Stimulated activated CD8-positive, alpha-beta memory T cell treated with anti-CD3 and anti-CD28 coated beads, Interleukin-12 subunit alpha, Interleukin-12 subunit beta, amount 100 ng/mL, for 24 hours (primary cell): ENCODE measurements around the gene ADAMTS8.

ENCODE experiments used
- DNase-seq: peaks from one replicate; pipeline ENCODE4 v3.0.0-alpha.2; 2020; ENCODE audit errors: extremely low read depth

ADAMTS8 gene

DNA sequence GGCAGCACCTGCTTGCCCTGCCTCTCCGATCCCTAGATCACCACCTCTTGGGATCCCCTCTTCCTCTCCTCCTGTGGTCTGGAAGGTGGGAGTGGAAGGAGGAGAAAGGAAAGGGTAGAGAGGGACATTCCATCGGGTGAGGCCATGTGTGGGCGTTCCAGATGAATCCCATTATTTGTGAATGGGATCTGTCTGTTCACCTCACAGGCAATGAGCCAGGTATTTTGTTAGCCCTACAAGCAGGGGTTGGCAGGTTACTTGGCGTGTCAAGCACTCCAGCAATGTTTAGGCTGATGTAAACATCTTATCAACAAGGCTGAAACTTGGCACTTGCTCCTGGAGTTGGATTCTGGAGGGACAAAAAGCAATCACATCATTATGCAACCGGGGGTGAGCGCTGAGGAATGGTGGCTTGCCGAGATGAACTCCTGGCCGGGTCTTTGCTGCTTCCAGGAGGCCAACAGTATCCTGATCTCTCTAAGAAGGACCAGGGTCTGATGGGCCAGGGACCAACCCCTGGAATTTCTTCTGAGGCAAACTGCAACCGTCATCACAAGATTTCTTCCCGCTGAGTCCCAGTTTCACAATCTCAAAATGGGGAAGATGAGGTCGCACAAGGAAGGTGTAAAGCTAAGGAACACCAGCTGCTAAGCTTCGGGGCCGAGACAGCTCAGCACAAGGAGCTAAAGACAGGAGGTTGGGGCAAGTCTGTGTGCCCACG is 7.8 kb downstream of the ADAMTS8 start:
- no peak for DNase-seq

DNA sequence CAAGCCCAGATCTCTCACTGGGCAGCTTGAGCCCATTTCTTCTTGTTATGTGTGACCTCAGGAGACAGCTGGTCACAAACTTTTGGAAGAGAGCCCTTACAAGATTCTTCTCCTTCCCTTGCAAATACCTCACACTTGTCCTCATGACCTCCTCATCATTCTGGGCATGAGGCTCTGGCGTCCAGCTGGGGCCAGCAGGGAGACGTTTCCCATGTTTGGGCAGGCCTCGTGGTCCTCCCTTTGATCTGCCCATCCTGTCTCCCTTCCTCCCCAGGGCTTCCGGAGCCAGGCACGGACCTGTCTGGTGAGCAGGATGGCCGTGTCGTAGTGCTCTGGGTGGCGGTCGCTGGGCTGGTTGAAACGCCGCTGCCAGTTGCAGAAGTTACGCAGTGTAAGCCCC is 9.7 kb downstream of the ADAMTS8 start:
- DNase-seq = no peak

DNA sequence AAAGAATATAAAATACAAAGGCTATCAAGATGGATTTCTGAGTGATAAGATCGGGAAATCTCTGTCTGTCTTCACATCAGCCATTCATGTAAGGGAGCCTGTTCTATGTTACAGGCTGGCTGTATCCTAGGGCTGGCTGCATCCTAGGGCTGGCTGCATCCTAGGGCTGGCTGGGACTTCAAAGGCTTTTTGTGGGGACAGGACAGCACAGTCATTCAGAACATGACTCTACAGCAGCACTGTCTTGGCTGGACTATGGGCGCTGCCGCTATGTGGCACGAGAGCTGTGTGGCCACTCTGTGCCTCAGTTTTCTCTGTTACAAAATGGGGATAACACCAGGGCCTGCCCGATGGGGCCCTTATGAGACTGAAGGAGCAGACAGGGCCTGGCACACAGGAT is 10.2 kb downstream of the ADAMTS8 start:
- no peak for DNase-seq

DNA sequence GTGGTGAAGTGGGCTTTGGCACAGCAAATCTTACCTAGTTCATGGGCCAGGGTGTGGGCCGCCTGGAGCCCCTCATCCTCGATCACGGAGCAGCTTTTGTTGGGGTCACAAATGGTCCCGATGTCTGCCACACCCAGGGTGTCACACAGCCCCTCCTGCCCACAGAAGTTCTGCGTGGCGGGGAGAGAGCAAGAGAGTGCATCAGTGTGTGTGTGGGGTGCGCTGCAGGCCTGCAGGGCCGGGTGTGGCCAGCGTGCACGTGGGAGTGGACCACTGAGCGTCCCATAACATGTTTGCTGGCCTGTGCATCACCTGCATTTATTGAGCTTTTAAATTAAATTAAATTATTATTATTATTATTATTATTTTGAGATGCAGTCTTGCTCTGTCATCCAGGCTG is 11.5 kb downstream of the ADAMTS8 start:
- DNase-seq = no peak

DNA sequence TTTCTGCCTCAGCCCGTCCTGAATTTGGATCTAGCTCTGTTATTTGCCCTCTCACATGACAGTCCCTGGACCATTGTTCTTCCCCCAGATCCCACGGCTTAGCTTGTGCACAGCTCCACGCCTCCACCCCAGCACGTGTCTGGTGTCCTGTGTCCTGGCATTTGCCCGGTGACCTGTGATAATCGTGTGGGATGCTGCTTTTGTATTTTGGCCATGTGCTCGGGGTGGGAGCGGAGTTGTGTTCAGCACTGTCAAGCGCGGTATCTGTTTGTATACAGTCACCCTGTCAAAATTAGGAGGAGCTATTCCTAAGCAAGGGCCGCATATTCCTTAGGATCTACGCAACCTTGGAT is 11.9 kb downstream of the ADAMTS8 start:
- DNase-seq = no peak

DNA sequence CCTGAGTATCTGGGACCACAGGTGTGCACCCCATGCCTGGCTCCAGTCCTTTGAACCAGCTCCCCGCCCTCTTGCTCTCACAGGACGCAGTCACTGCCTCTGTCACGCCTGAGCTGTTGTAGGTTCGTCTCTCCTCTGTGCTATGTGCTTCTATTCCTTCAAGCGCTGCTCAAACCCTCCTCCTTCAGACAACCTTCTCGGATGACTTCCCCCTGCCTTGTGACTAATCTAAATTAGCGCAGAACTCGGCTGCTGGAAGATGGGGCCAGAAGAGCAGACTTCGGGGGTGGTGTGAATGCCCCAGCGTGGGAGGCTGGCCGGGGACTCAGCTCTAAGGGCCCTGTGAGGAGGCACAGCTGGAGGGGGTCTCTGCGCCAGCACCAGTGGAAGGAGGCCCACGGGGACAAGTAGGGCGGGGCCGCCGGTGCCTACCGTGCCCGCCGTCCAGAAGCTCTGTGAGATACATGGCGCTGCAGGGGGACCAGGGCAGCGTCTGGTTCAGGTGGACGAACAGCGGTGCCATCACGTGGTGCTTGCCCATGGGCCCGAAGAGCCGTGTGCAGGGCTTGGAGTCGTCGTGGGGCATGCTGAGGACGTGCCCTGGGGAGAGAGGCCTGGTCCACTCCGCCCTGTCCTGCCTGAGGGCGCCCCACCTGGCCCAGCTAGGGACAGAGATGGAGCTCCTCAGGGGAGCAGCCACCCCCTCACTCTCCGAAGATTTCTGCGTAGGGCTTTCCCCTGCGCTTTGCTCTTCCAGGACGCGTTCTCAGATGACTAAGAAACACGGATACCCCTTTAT is 12.5 kb downstream of the ADAMTS8 start:
- no peak for DNase-seq

DNA sequence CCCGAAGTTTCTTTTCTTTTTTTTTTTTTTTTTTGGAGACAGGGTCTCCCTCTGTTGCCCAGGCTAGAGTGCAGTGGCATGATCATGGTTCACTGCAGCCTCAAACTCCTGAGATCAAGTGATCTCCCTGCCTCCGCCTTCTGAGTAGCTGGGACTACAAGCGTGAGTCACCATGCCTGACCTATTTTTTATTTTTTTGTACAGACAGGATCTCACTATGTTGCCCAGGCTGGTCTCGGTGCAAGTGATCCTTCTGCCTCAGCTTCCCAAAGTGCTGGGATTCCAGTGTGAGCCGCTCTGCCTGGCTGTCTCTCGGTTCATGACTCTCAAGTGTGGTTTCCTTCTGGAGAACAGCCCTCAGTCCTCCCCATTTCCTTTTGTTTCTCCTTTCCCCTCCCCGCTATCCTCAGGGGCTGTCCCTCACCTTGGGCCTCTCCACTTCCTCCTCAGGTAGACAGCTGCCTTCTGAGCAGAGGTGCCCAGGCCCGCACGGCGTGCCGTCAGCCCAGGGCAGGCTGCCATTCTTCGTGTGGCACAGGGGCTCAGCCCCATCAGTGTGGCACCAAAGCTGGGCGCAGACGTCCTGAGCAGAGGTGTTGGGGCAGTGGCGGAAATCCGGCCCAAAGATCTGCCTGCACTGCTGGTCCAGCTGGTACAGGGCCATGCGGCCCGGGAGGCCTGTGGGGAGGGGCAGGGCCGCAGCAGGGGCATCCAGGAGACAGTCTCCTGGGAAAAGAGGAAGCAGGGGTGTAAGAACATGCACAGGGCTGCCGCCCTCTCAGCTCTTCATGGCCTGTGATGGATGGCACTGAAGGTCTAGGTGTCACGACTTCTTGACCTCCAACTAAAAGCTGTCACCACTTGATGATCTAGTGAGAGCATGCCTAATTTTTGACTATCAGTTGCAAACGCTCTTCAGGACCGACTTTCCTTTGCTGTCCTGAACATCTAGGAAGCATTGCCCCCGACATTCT is 14.0 kb downstream of the ADAMTS8 start:
- no peak for DNase-seq

DNA sequence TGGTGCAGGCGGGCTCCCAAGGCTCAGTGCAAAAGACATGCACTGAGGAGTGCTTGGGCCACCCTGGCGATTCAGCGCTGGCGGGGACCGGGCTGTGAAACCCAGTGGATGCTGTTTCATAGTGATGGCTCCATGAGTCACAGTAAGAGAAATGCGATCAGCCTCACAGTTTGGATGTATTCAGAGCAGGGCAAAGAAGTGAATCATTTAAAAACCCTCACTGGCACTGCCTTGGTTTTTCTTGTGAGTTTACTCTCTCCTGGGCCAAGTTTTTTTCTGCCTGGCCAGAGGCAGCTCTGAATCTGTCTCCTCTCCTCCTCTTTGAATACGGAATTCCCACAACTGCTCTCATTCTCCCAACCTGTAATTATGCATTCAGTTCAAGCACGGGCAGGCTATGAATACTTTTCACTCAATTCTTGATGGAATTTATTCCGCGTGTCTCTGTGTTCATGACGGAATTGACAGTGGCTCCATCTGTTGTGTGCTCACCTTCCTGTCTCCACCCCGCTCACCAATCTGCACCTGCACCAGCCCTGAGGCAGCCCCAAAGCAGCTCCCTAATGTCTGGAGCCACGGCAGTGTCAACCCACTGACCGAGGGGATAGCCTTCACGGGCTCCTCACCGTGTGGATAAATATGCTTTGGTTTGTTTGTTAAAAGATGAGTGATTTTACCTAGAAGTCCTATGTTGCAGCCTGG is 14.9 kb downstream of the ADAMTS8 start:
- no peak for DNase-seq

DNA sequence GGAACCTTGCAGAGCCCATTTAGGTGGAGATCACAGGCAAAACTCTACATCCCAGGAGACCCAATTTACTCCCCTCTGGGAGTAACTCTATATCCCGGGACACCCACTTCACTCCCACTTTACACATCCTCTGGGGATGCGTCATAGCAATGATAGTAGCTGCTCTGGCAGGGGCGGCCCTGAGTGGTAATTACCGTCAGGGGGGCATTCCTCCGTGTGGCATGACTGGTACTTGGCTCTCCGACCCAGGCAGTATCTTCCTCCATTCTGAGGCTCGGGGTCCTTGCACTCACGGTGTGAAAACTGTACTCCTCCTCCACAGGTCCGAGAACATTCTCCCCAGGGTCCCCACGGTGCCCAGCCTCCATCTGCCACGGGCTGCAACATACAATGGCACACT is 17.2 kb downstream of the ADAMTS8 start:
- DNase-seq = no peak

DNA sequence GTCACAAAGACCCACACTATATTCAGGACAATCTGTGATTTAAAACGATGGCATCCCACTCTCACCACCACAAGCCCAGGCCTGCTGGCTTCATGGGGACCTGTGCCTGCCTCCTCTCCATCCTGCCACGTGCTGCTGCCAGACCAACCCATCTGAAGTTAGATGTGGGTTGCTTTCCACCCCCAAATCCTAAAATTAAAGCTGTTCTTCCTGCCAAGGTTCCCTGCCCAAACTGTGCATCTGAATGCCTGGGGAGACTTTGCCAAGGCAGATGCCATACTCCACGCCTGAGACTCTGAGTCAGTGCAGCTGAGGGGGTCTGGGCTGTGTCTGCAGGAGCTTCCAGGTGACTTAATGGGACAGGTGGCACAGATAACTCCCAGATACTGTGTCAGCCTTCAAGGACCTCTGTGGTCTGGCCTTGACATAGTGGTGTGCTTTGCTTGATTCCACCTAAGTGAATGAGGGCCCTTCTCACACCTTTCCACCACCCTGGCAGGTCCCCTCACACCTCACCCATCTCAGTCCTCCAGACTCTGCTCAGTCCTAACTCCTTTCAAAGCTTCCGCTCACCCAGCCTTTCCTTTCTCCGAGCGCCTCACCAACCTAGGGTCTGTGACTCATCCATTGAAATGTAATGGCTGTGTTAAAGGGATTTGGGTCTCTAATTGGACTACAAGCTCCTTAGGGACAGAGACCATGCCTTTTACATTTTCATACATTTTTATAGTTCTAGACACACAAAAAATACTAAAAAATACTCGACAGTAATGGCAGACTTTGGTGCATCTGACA is 18.6 kb downstream of the ADAMTS8 start:
- DNase-seq = no peak

DNA sequence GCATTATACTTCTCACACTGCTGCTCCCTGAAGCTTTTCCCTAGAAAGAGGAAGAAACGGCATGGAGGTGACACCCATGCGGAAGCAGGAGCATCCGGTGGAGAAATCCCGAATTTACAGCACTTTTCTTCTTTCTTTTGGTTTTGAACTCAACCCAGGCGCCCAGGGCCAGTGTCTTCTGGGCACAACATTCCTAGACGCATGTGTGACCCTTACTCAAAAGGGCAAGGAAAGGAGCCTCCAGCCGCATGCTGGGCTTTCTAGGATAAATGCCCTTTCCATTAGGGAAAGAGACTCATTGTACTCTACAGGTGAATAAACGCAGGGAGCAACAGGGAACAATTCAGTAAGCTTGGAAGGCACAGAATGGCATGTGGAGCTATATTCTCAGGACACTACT is 19.5 kb downstream of the ADAMTS8 start:
- no peak for DNase-seq

DNA sequence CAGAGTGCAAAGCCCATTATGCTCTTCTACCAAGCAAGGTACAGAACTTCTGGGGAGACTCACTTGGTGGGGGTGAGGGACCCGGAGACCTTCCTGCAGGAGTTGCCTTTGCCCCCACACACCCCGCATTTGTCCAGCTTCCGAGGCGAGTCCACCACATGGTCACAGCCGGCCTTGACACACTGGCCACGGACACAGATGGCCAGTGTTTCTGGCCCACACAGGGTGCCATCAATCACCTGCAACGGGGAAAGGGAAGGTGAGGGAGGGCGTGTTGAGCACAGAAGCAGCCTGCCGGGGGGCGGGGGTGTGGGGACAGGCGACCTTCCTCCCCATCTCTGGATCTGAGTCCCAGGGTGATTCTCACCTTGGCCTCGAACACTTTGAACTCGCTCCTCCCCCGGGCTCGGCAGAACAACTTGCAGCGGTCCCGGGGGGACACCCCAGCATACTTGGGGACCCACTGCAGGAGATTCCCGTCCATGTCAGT is 20.0 kb downstream of the ADAMTS8 start:
- no peak for DNase-seq

DNA sequence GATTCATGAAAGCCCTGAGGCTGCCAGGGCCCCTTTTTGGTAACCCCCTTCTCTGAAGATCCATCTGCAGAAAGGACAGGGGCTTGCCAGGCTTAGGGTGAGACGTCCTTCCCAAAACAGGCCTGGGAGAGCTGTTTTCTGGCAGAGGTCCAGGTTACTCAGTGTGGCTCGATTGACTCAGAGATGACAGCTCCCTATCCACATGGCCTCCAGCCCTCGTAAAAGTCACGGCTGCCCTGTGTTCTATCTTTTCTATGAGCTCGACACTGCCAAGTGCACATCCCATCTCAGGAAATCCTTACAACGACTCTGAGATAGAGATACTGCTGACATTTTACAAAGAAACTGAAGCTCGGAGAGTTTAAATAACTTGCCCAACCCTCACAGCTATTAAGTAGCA is 20.4 kb downstream of the ADAMTS8 start:
- no peak for DNase-seq

DNA sequence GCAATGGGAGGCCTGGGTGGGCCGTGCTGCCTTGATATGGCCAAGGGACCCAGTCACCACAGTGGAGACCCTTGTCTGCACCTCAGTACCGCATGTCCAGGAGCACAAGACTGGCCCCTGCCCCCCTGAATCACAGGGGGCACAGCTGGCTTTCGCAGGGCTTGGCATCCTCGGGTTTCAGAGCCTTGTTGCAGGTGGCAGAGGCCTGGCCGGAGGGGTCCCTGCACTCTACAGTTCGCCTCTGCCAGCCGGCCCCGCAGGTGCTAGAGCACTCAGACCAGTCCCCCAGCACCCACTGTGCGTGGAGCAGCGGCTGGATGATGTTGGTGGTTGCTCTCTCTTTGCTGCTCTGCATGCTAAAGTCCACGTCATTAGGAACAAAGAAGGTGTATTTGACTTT is 23.0 kb downstream of the ADAMTS8 start:
- DNase-seq = no peak

DNA sequence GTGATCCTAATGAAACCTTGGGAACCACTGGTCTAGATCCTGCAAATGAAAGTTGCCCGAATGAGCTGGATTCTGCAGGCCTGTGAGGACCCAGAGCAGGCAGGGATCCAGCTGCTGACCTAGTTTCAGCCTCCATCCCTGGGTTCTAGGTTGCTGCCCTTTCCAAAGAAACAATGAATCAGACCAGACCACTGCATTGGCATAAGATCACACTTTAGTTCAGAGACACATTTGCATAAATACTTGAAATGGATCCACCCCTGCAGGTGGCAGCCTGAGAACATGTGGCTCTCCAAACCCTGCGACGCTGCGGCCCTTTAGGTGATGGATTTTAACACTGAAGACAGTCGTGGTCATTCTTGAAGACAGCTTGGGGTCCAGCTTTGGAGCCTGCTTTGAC is 23.7 kb downstream of the ADAMTS8 start:
- no peak for DNase-seq

DNA sequence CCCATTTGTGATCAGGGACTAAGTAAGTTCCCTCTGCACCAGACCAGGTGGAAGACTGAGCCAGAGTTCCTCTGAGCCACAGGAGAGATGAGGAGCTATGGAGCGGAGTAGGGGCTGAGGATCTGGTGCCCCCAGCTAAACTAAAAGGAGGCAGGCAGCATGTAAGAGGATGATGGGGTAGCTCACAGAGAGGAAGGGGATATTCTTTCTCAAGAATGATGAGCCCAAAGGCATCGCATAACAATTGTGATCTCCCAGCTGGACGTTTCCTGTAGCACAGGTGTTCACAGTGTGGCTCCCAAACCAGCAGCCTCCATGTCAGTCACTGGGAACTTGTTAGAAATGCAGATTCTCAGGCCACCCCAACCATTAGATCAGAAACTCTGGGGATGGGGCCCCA is 24.4 kb downstream of the ADAMTS8 start:
- no peak for DNase-seq

DNA sequence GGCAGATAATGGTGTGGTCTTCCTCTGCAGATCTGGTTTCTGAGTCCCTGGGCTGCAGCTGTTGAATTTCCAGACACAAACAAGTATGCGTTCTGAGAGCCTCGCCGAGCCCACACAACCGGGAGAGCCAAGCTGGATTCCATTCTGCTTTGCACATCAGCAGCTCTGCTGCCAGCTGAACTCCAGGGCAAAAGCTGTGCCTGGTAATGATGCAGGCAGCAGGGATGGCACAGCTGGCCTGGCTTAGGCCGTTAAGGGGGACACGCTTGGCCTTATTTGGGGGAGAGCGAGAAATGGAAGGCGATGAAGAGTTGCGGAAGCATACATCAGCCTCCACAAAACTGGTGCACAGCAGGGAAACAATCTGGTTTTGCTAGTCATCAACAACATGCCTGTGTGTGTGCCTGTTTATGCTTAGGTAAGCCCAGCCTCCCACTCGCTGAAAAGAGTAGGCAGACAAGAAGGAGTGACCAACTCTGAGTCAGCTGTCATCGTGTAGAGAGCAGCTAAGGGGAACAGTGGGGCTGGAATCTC is 25.1 kb downstream of the ADAMTS8 start:
- no peak for DNase-seq

DNA sequence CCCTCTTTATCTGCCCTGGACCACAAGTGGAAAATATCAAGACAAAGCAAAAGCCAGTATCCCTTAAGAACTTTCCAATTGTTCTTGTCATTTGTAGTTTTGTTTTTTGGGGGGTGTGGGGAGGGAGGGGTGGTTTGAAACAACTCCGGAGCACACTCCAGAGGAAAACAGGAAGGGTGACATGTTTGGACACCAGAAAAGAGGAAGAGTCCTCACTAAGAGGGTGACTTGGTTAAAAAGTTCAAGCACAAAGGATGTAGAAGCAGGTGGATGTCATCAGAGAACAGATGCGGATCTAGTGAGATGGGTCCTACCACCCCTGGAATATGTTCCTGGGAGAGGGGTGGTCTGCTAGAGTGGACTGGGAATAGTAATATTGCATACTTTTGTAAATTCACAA is 25.8 kb downstream of the ADAMTS8 start:
- DNase-seq = no peak

DNA sequence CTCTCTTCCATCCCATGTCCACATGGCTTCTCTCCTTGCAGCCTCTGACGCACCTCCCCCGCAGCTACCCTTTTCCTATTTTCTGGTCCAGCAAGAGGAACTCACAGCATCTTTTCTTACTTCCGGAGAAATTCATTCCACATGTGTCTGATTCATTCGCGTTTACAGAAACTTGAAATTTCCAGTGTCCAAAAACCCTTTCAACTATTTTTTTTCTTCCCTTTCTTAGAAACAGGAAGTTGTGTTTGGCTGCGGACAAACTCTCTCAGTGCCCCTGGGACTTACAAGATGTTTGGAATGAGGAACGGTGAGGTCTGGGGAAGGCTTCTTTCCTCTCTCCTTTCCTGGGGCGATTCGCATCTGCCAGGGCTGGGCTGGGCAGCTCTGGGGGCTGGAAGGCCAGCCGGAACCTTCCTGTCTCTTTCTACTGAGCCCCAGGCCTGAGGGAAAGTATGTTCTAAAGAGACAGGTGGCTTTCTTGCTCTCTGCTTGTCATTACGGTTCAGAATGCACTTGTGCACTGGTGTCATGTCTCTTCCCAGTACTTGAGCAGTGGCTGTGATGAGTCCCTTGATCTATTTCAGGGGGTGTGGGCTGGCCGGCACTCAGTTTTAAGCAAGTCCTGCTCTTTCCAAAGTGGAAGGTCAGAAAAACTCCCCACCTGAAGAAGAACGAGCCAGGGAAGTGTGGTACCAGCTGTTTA is 27.5 kb downstream of the ADAMTS8 start:
- no peak for DNase-seq

DNA sequence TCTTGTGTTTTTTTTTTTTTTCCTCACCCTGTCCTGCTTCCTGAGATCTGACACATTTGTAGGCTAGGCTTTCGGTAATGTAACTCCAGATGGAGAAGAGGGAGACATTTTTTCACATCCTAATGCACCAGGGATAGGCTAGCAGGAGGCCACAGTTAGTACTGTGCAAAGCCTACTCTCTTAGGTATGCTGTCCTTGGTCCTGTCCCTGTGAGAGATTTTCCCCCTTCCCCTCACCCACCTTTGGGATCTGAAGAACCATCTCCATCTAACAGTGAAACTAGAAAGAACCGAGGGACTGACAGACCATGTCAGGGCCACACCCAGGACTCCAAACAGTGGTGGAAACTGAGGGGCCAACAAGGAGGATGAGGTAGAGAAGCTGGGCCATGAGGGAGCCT is 29.2 kb downstream of the ADAMTS8 start:
- no peak for DNase-seq
